A549 (cell line): ENCODE results near the gene NTSR1.

ENCODE experiments used
- EP300 ChIP-seq, 2 experiments: fragments of >200 bp; sonication (Bioruptor Twin); formaldehyde crosslinking; IDR thresholded peaks; 2 replicates in 1 of 2; 3 replicates in 1 of 2; pipeline ENCODE4 v1.6.1; 2016 to 2017
- TF ChIP-seq, protein P1 (sequence below): fragments of >200 bp; sonication (Bioruptor Twin); formaldehyde crosslinking; IDR thresholded peaks from 3 replicates; pipeline ENCODE4 v1.5.1; 2016

DNA sequence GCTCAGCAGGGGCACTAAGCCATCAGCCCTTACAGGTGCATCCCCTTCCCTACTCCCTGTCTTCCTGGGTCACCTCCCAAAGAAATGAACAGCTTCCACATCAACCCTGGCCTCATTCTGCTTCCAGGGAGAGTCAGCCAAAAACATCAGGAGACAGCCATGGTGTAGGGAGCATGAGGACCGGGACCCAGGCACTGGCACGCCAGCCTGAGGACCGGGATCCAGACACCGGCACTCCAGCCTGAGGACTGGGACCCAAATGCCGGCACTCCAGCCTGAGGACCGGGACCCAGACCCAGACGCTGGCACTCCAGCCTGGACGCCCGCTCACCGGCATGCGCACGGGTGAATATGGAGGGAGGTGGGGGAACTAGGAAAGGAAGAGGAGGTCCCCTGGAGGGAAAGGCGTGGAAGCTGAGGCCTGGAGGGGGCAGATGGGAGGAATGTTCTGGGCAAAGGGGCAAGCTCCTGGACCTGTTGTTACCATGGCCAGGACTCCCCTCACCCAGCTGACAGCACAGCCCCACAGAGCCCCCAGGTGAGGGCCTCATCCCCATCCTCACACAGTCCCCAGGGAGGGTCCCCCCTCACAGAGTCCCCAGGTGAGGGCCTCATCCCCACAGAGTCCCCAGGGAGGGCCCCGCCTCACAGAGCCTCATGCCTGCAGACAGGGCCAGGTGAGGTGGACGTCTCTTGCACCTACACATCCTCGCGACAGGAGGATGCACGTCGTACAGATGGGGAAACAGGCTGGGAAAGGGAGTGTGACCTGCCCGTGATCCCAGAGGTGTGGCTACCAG, 61.7 kb downstream of the NTSR1 start:
- TF ChIP-seq EP300 (IDR thresholded peaks at IDR 0.05), result no peak
- TF ChIP-seq, protein P1, sequence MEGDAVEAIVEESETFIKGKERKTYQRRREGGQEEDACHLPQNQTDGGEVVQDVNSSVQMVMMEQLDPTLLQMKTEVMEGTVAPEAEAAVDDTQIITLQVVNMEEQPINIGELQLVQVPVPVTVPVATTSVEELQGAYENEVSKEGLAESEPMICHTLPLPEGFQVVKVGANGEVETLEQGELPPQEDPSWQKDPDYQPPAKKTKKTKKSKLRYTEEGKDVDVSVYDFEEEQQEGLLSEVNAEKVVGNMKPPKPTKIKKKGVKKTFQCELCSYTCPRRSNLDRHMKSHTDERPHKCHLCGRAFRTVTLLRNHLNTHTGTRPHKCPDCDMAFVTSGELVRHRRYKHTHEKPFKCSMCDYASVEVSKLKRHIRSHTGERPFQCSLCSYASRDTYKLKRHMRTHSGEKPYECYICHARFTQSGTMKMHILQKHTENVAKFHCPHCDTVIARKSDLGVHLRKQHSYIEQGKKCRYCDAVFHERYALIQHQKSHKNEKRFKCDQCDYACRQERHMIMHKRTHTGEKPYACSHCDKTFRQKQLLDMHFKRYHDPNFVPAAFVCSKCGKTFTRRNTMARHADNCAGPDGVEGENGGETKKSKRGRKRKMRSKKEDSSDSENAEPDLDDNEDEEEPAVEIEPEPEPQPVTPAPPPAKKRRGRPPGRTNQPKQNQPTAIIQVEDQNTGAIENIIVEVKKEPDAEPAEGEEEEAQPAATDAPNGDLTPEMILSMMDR, result no peak
